Measurements from ENCODE around the gene STRADA.
A peak's percentile ranks its signal among the peaks of the same experiment; 100 is the strongest.

STRADA gene

GRCh38 chr17:63675607-63676546 is 65.7 kb downstream of the STRADA start:
- Mint-ChIP-seq H3K27ac (no peak overlapping the region), H3K4me1 (ENCODE audit: low read depth) (no peaks in the 10 kb centered on the region)

GRCh38 chr17:63675231-63675606 is 66.4 kb downstream of the STRADA start:
- Mint-ChIP-seq H3K4me3 (no peak overlapping the region), H3K36me3 (ENCODE audit: low read depth) (peaks cover 8% of the 10 kb centered on the region), H3K27ac (no peak overlapping the region), H3K27me3 (ENCODE audit: low read depth) (no peaks in the 10 kb centered on the region), H3K4me1 (ENCODE audit: low read depth) (no peaks in the 10 kb centered on the region), H3K9me3 (no peaks in the 10 kb centered on the region)
- DNase-seq (ENCODE audit: low spot score), result no peak

More at GRCh38 chr17:63675607-63676546, 65.7 kb downstream of the STRADA start:
- Mint-ChIP-seq H3K4me3 (no peak overlapping the region), H3K36me3 (ENCODE audit: low read depth) (peaks cover 5% of the 10 kb centered on the region), H3K9me3 (no peaks in the 10 kb centered on the region), H3K27me3 (ENCODE audit: low read depth) (no peaks in the 10 kb centered on the region)
- no peak for DNase-seq (ENCODE audit: low spot score)

GRCh38 chr17:63672856-63673255 is 68.7 kb downstream of the STRADA start:
- H3K4me1 Mint-ChIP-seq (ENCODE audit: low read depth), result no peaks in the 10 kb centered on the region
- no peaks in the 10 kb centered on the region for H3K9me3 Mint-ChIP-seq
- no peaks in the 10 kb centered on the region for H3K27me3 Mint-ChIP-seq (ENCODE audit: low read depth)
- no peak for DNase-seq (ENCODE audit: low spot score)
- no peak overlapping the region for H3K27ac Mint-ChIP-seq
- peaks cover 7% of the 10 kb centered on the region for H3K36me3 Mint-ChIP-seq (ENCODE audit: low read depth)
- H3K4me3 Mint-ChIP-seq, result no peak overlapping the region

GRCh38 chr17:63665527-63666214 is 75.9 kb downstream of the STRADA start:
- Mint-ChIP-seq H3K36me3 (ENCODE audit: low read depth) (peaks cover 8% of the 10 kb centered on the region), H3K27ac (peak overlapping the region; percentile 22)
- no peak for DNase-seq (ENCODE audit: low spot score)

GRCh38 chr17:63659850-63660249 is 81.7 kb downstream of the STRADA start:
- H3K36me3 Mint-ChIP-seq (ENCODE audit: low read depth), result peaks cover 12% of the 10 kb centered on the region
- no peak for DNase-seq (ENCODE audit: low spot score)
- no peak overlapping the region for H3K27ac Mint-ChIP-seq
- no peaks in the 10 kb centered on the region for H3K27me3 Mint-ChIP-seq (ENCODE audit: low read depth)
- H3K9me3 Mint-ChIP-seq, result no peaks in the 10 kb centered on the region
- H3K4me1 Mint-ChIP-seq (ENCODE audit: low read depth), result no peaks in the 10 kb centered on the region
- H3K4me3 Mint-ChIP-seq, result no peak overlapping the region

More at GRCh38 chr17:63665527-63666214, 75.9 kb downstream of the STRADA start:
- Mint-ChIP-seq H3K4me3 (no peak overlapping the region), H3K9me3 (no peaks in the 10 kb centered on the region), H3K4me1 (ENCODE audit: low read depth) (peaks cover 5% of the 10 kb centered on the region), H3K27me3 (ENCODE audit: low read depth) (no peaks in the 10 kb centered on the region)

- Mint-ChIP-seq H3K4me3 (no peak overlapping the region), H3K27me3 (ENCODE audit: low read depth) (no peaks in the 10 kb centered on the region), H3K9me3 (no peaks in the 10 kb centered on the region), H3K27ac (no peak overlapping the region), H3K36me3 (ENCODE audit: low read depth) (peaks cover 12% of the 10 kb centered on the region), H3K4me1 (ENCODE audit: low read depth) (no peaks in the 10 kb centered on the region)
- no peak for DNase-seq (ENCODE audit: low spot score)
These were observed 83.2 kb downstream of the STRADA start for GRCh38 chr17:63658366-63658765.

- DNase-seq (ENCODE audit: low spot score), result no peak
- H3K27ac Mint-ChIP-seq, result no peak overlapping the region
- no peaks in the 10 kb centered on the region for H3K4me1 Mint-ChIP-seq (ENCODE audit: low read depth)
- H3K27me3 Mint-ChIP-seq (ENCODE audit: low read depth), result no peaks in the 10 kb centered on the region
- no peak overlapping the region for H3K4me3 Mint-ChIP-seq
- H3K36me3 Mint-ChIP-seq (ENCODE audit: low read depth), result peaks cover 15% of the 10 kb centered on the region
- H3K9me3 Mint-ChIP-seq, result no peaks in the 10 kb centered on the region
These were observed 83.8 kb downstream of the STRADA start for GRCh38 chr17:63657786-63658185.

- no peaks in the 10 kb centered on the region for H3K9me3 Mint-ChIP-seq
- no peak for DNase-seq (ENCODE audit: low spot score)
- peaks cover 5% of the 10 kb centered on the region for H3K4me1 Mint-ChIP-seq (ENCODE audit: low read depth)
- H3K36me3 Mint-ChIP-seq (ENCODE audit: low read depth), result peaks cover 23% of the 10 kb centered on the region
- H3K4me3 Mint-ChIP-seq, result no peak overlapping the region
- no peak overlapping the region for H3K27ac Mint-ChIP-seq
- no peaks in the 10 kb centered on the region for H3K27me3 Mint-ChIP-seq (ENCODE audit: low read depth)
These were observed 88.5 kb downstream of the STRADA start for GRCh38 chr17:63653050-63653449.
